Measurements from ENCODE around the gene PATZ1.

DNA sequence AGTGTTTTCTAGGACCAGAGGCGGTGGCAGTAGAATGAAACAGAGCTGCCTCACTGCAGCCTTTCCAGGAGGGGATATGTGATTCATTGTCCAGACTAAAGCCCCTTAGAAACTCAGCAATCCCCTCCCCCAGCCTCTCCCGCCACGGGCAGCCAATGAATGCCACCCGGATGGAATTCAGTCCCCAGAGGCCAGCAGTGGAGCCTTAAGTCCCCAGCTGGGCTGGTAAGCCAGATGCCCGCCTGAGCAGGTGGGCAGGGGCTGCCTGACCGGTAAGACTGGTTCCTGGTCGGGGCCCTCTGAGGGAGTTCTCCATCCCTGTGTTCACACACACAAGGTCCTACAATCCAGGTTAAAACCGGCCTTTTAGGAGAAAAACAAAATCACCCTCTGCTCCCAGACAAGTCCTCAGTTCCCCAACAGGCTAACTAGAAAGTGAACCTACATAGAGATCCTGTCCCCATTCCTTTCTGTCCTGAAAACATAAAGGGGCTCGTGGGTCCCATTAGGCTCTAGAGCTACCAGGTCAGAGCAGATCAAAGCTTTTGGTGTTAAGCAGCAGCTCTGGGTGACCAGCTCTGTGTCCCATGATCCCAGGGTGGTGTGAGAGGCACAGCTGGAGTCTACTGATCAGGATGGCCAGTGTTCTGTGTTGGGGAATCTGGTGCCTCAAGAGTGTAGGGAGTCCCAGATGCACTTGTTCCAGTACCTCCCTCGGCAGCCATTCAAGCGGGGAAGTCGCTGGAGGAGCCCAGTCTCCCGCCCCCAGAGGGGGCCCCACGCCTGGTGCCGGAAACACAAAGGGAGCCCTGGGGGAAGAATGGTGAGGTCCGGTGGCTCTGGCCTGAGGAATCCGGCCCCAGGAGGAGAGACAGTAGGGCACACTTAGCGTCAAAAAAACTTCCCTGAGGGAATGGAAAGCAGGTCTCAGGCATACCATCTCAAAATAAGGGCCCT, 2.6 kb downstream of the PATZ1 start:
- no peak for TF ChIP-seq POLR2A (IDR thresholded peaks at IDR 0.05)
- TF ChIP-seq, protein P1, sequence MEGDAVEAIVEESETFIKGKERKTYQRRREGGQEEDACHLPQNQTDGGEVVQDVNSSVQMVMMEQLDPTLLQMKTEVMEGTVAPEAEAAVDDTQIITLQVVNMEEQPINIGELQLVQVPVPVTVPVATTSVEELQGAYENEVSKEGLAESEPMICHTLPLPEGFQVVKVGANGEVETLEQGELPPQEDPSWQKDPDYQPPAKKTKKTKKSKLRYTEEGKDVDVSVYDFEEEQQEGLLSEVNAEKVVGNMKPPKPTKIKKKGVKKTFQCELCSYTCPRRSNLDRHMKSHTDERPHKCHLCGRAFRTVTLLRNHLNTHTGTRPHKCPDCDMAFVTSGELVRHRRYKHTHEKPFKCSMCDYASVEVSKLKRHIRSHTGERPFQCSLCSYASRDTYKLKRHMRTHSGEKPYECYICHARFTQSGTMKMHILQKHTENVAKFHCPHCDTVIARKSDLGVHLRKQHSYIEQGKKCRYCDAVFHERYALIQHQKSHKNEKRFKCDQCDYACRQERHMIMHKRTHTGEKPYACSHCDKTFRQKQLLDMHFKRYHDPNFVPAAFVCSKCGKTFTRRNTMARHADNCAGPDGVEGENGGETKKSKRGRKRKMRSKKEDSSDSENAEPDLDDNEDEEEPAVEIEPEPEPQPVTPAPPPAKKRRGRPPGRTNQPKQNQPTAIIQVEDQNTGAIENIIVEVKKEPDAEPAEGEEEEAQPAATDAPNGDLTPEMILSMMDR (IDR thresholded peaks at IDR 0.05): no peak
- TF ChIP-seq EP300 (IDR thresholded peaks at IDR 0.05; ENCODE audit: low read depth): no peak

Measured in transverse colon (tissue), 3 donors.